Mesenchymal stem cell (in vitro differentiated cells and primary cell): Measurements from ENCODE around the gene STAG1.
"Not testable (repeated sequence)": the region's sequence is repeated elsewhere in the genome, so short reads cannot be mapped to it uniquely, and the experiment has no call there.

Source experiments
- DNase-seq: peaks from one replicate; pipeline ENCODE4 v3.0.0-alpha.2; 2013
- H2AFZ ChIP-seq: one replicate; pipeline ENCODE4 v1.6.1; 2013; ENCODE audit warnings: low read depth, mild to moderate bottlenecking, control low read depth, inconsistent platforms, low read length, moderate library complexity
- H2AK5ac ChIP-seq: 2 replicates; pipeline ENCODE4 v1.6.1; 2013; ENCODE audit warnings: low read length, moderate library complexity, mild to moderate bottlenecking, inconsistent platforms; ENCODE audit not compliant: severe bottlenecking
- H2BK120ac ChIP-seq: one replicate; pipeline ENCODE4 v1.6.1; 2013; ENCODE audit warnings: low read depth, mild to moderate bottlenecking, inconsistent platforms, low read length, moderate library complexity
- H2BK12ac ChIP-seq, 2 experiments: one replicate each; pipeline ENCODE4 v1.6.1; 2013; ENCODE audit warnings: inconsistent platforms in 2 of 2, low read length in 2 of 2, mild to moderate bottlenecking in 2 of 2, moderate library complexity in 2 of 2, control low read depth in 1 of 2
- H2BK15ac ChIP-seq: one replicate; pipeline ENCODE4 v1.6.1; 2013; ENCODE audit warnings: mild to moderate bottlenecking, low read depth, inconsistent platforms; ENCODE audit not compliant: poor library complexity, severe bottlenecking
- H2BK5ac ChIP-seq: 2 replicates; pipeline ENCODE4 v1.6.1; 2013; ENCODE audit warnings: low read depth, mild to moderate bottlenecking, low read length, control low read depth, inconsistent platforms; ENCODE audit not compliant: poor library complexity, severe bottlenecking
- H3K14ac ChIP-seq, 2 experiments: one replicate each; pipeline ENCODE4 v1.6.1; 2013; ENCODE audit warnings: inconsistent platforms in 2 of 2, low read length in 2 of 2, control low read depth in 1 of 2, mild to moderate bottlenecking in 1 of 2, moderate library complexity in 1 of 2
- H3K18ac ChIP-seq, 2 experiments: one replicate each; pipeline ENCODE4 v1.6.1; 2013; ENCODE audit warnings: inconsistent platforms in 2 of 2, low read length in 2 of 2, control low read depth in 1 of 2, low read depth in 1 of 2, mild to moderate bottlenecking in 1 of 2
- H3K23ac ChIP-seq, 2 experiments: one replicate each; pipeline ENCODE4 v1.6.1; 2013; ENCODE audit warnings: inconsistent platforms in 2 of 2, low read length in 2 of 2, mild to moderate bottlenecking in 2 of 2, moderate library complexity in 2 of 2, control low read depth in 1 of 2
- H3K27ac ChIP-seq: 2 replicates; pipeline ENCODE4 v1.5.1; 2013; ENCODE audit warnings: mild to moderate bottlenecking, moderate library complexity, low read length, control low read depth, inconsistent platforms; ENCODE audit not compliant: poor library complexity, severe bottlenecking
- H3K27me3 ChIP-seq, 2 experiments: 2 replicates each; pipeline versions ENCODE4 v1.6.1 to v1.7.0; 2013; ENCODE audit warnings: low read length in 2 of 2, mild to moderate bottlenecking in 2 of 2, moderate library complexity in 2 of 2, control low read depth in 1 of 2, inconsistent platforms in 1 of 2; ENCODE audit not compliant: control insufficient read depth in 1 of 2, insufficient read depth in 1 of 2
- H3K36me3 ChIP-seq, 2 experiments: 2 replicates each; pipeline versions ENCODE4 v1.6.1 to v1.7.0; 2013; ENCODE audit warnings: low read length in 2 of 2, control low read depth in 1 of 2, inconsistent platforms in 1 of 2, low read depth in 1 of 2, mild to moderate bottlenecking in 1 of 2; ENCODE audit not compliant: insufficient read depth in 2 of 2, control insufficient read depth in 1 of 2
- H3K4ac ChIP-seq, 2 experiments: one replicate each; pipeline ENCODE4 v1.6.1; 2013; ENCODE audit warnings: inconsistent platforms in 2 of 2, low read length in 2 of 2, mild to moderate bottlenecking in 2 of 2, moderate library complexity in 2 of 2, control low read depth in 1 of 2, low read depth in 1 of 2
- H3K4me1 ChIP-seq: 2 replicates; pipeline ENCODE4 v1.6.1; 2013; ENCODE audit warnings: low read depth, low read length, control low read depth; ENCODE audit not compliant: control insufficient read depth, insufficient read depth
- H3K4me2 ChIP-seq: 2 replicates; pipeline ENCODE4 v1.6.1; 2013; ENCODE audit warnings: low read length, mild to moderate bottlenecking, inconsistent platforms; ENCODE audit not compliant: poor library complexity, severe bottlenecking
- H3K4me3 ChIP-seq, 2 experiments: 2 replicates each; pipeline versions ENCODE4 v1.5.1 to v1.7.0; 2013; ENCODE audit warnings: low read length in 2 of 2, mild to moderate bottlenecking in 2 of 2, control low read depth in 1 of 2, low read depth in 1 of 2; ENCODE audit not compliant: insufficient read depth in 1 of 2
- H3K79me1 ChIP-seq: replicated peaks from 2 replicates; pipeline ENCODE4 v1.6.1; 2013; ENCODE audit warnings: mild to moderate bottlenecking, control low read depth, low read length, inconsistent platforms; ENCODE audit not compliant: poor library complexity, severe bottlenecking
- H3K9ac ChIP-seq: 2 replicates; pipeline ENCODE4 v1.7.0; 2013; ENCODE audit warnings: mild to moderate bottlenecking, low read length, moderate library complexity
- H3K9me3 ChIP-seq: 2 replicates; pipeline ENCODE4 v1.7.0; 2013; ENCODE audit warnings: mild to moderate bottlenecking, low read length; ENCODE audit not compliant: control insufficient read depth
- H4K8ac ChIP-seq: one replicate; pipeline ENCODE4 v1.6.1; 2013; ENCODE audit warnings: inconsistent platforms, mild to moderate bottlenecking, low read length, moderate library complexity
- H4K91ac ChIP-seq: one replicate; pipeline ENCODE4 v1.6.1; 2013; ENCODE audit warnings: mild to moderate bottlenecking, low read length, inconsistent platforms
- WGBS: methylation state at CpG from one replicate; pipeline ENCODE4 v1.1.7; 2013; ENCODE audit warnings: mixed read lengths; 5-methylcytosine and 5-hydroxymethylcytosine counted together

Gene STAG1

GRCh38 chr3:136736950-136737349 lies 15.2 kb downstream of the STAG1 start:
- H2BK5ac ChIP-seq, H3K9me3 ChIP-seq, H3K4me3 ChIP-seq, H3K18ac ChIP-seq, H3K4ac ChIP-seq, H3K4me2 ChIP-seq, H2AFZ ChIP-seq, H2AK5ac ChIP-seq, H3K23ac ChIP-seq, H2BK15ac ChIP-seq, H3K27me3 ChIP-seq, H3K9ac ChIP-seq, DNase-seq, H2BK12ac ChIP-seq, H3K4me1 ChIP-seq, H4K91ac ChIP-seq, H4K8ac ChIP-seq, H2BK120ac ChIP-seq, H3K27ac ChIP-seq, H3K14ac ChIP-seq: not testable (repeated sequence)
- Histone ChIP-seq H3K36me3 (peaks cover 0 to 13% of the 10 kb centered on the region in 2 experiments), H3K79me1 (peaks cover 11% of the 10 kb centered on the region)
- 91% methylated on average over 6 of the region's 8 CpGs for WGBS

DNA sequence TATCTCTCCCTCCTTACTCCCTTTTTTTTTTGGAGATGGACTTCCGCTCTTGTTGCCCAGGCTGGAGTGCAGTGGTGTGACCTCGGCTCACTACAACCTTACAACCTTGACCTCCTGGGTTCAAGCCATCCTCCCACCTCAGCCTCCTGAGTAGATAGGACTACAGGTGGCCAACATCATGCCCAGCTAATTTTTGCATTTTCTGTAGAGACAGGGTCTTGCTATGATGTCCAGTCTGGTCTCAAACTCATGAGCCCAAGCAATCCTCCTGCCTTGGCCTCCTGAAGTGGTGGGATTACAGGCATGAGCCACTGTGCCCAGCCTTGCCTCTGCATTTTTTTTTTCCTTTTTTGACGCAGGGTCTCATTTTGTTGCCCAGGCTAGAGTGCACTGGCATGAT lies 17.1 kb downstream of the STAG1 start:
- no peak overlapping the region for H2AFZ ChIP-seq
- H2BK15ac ChIP-seq, result no peak overlapping the region
- no peak overlapping the region for H3K4me3 ChIP-seq
- H3K23ac ChIP-seq, result no peak overlapping the region
- no peak overlapping the region for H3K14ac ChIP-seq
- no peaks in the 10 kb centered on the region for H3K9me3 ChIP-seq
- H3K4me2 ChIP-seq, result no peak overlapping the region
- no peak overlapping the region for H3K9ac ChIP-seq
- peaks cover 0 to 10% of the 10 kb centered on the region in 2 experiments for H3K36me3 ChIP-seq
- no peak overlapping the region for H2BK12ac ChIP-seq
- no peak overlapping the region for H4K8ac ChIP-seq
- 98% methylated on average over 3 of the region's 3 CpGs for WGBS
- H3K27ac ChIP-seq, result no peak overlapping the region
- H3K79me1 ChIP-seq, result peaks cover 11% of the 10 kb centered on the region
- H2AK5ac ChIP-seq, result no peak overlapping the region
- H3K27me3 ChIP-seq, result no peaks in the 10 kb centered on the region
- no peak overlapping the region for H2BK5ac ChIP-seq
- no peak for DNase-seq
- no peaks in the 10 kb centered on the region for H3K4me1 ChIP-seq
- no peak overlapping the region for H4K91ac ChIP-seq
- H3K18ac ChIP-seq, result no peak overlapping the region
- no peak overlapping the region for H3K4ac ChIP-seq
- no peak overlapping the region for H2BK120ac ChIP-seq

- H3K9ac ChIP-seq, result no peak overlapping the region
- H3K4me1 ChIP-seq, result no peaks in the 10 kb centered on the region
- no peaks in the 10 kb centered on the region for H3K9me3 ChIP-seq
- no peak overlapping the region for H3K4ac ChIP-seq
- peaks cover 0 to 10% of the 10 kb centered on the region in 2 experiments for H3K36me3 ChIP-seq
- no peak overlapping the region for H2BK15ac ChIP-seq
- no peak overlapping the region for H3K14ac ChIP-seq
- 74% methylated on average over 3 of the region's 3 CpGs for WGBS
- H3K18ac ChIP-seq, result no peak overlapping the region
- no peak overlapping the region for H3K4me2 ChIP-seq
- no peak overlapping the region for H2BK120ac ChIP-seq
- H2BK12ac ChIP-seq, result no peak overlapping the region
- no peak overlapping the region for H2AFZ ChIP-seq
- peak; percentile 33 for DNase-seq
- no peak overlapping the region for H2BK5ac ChIP-seq
- H3K4me3 ChIP-seq, result no peak overlapping the region
- peaks cover 12% of the 10 kb centered on the region for H3K79me1 ChIP-seq
- H3K23ac ChIP-seq, result no peak overlapping the region
- no peak overlapping the region for H3K27ac ChIP-seq
- H3K27me3 ChIP-seq, result no peaks in the 10 kb centered on the region
- H4K8ac ChIP-seq, result no peak overlapping the region
- no peak overlapping the region for H4K91ac ChIP-seq
- no peak overlapping the region for H2AK5ac ChIP-seq
These were observed 17.7 kb downstream of the STAG1 start for GRCh38 chr3:136734382-136735070.

GRCh38 chr3:136733317-136733833 lies 18.8 kb downstream of the STAG1 start:
- no peak overlapping the region for H3K23ac ChIP-seq
- H3K4me3 ChIP-seq, result no peak overlapping the region
- no peak overlapping the region for H3K9ac ChIP-seq
- no peaks in the 10 kb centered on the region for H3K4me1 ChIP-seq
- H3K36me3 ChIP-seq, result peaks cover 0 to 10% of the 10 kb centered on the region in 2 experiments
- H2BK15ac ChIP-seq, result no peak overlapping the region
- no peak overlapping the region for H2BK5ac ChIP-seq
- WGBS, result over 99% methylated on average over 4 of the region's 5 CpGs
- H2BK120ac ChIP-seq, result no peak overlapping the region
- no peak overlapping the region for H3K4ac ChIP-seq
- no peak overlapping the region for H4K8ac ChIP-seq
- H3K27me3 ChIP-seq, result no peaks in the 10 kb centered on the region
- H3K27ac ChIP-seq, result no peak overlapping the region
- peaks cover 12% of the 10 kb centered on the region for H3K79me1 ChIP-seq
- no peak overlapping the region for H3K14ac ChIP-seq
- H2AK5ac ChIP-seq, result no peak overlapping the region
- H2AFZ ChIP-seq, result no peak overlapping the region
- no peak overlapping the region for H2BK12ac ChIP-seq
- no peak overlapping the region for H3K18ac ChIP-seq
- H3K4me2 ChIP-seq, result no peak overlapping the region
- DNase-seq, result no peak
- no peak overlapping the region for H4K91ac ChIP-seq
- H3K9me3 ChIP-seq, result no peaks in the 10 kb centered on the region
